H1 (cell line): ENCODE results near the gene ACMSD.

Source experiments
- ASH2L ChIP-seq: fragments of 200-600, 300-600 bp; sonication (generic); IDR thresholded peaks from one replicate; pipeline ENCODE4 v1.7.1; 2017; ENCODE audit warnings: low read length
- CHD2 ChIP-seq: IDR thresholded peaks from 2 replicates; pipeline ENCODE4 v1.6.1; 2012; ENCODE audit warnings: low read length, improper control_type of control experiment
- CTCF ChIP-seq, 3 experiments: IDR thresholded peaks; 1 replicate in 2 of 3; 2 replicates in 1 of 3; pipeline versions ENCODE4 v1.5.1 to v1.6.1; 2011; ENCODE audit warnings: low read length in 3 of 3, mild to moderate bottlenecking in 3 of 3, inconsistent platforms in 2 of 3, low read depth in 1 of 3, moderate library complexity in 1 of 3; ENCODE audit not compliant: insufficient read depth in 1 of 3; ENCODE audit errors: control extremely low read depth in 1 of 3
- EP300 ChIP-seq, 2 experiments: IDR thresholded peaks; 1 replicate in 1 of 2; 2 replicates in 1 of 2; pipeline ENCODE4 v1.6.1; 2011 to 2012; ENCODE audit warnings: low read depth in 2 of 2, low read length in 2 of 2, mild to moderate bottlenecking in 2 of 2, borderline replicate concordance in 1 of 2, inconsistent platforms in 1 of 2, moderate library complexity in 1 of 2
- EZH2 ChIP-seq: fragments of 200-600 bp; sonication (generic); IDR thresholded peaks from 2 replicates; pipeline ENCODE4 v1.7.1; 2012; ENCODE audit warnings: low read depth, mild to moderate bottlenecking, moderate library complexity, low read length, inconsistent platforms; ENCODE audit not compliant: severe bottlenecking
- GABPA ChIP-seq: IDR thresholded peaks from 2 replicates; pipeline ENCODE4 v1.6.1; 2011; ENCODE audit warnings: mild to moderate bottlenecking, low read length, moderate library complexity, borderline replicate concordance; ENCODE audit not compliant: insufficient read depth
- JUN ChIP-seq: IDR thresholded peaks from 2 replicates; pipeline ENCODE4 v1.6.1; 2011; ENCODE audit warnings: low read depth, mild to moderate bottlenecking, improper control_type of control experiment, low read length
- KDM1A ChIP-seq: fragments of 200-600, 300-600 bp; sonication (generic); IDR thresholded peaks from 2 replicates; pipeline ENCODE4 v1.7.1; 2016; ENCODE audit warnings: mild to moderate bottlenecking, low read length, borderline replicate concordance
- MAFK ChIP-seq: IDR thresholded peaks from 2 replicates; pipeline ENCODE4 v1.6.1; 2012; ENCODE audit warnings: low read depth, mild to moderate bottlenecking, improper control_type of control experiment, low read length
- POLR2A ChIP-seq, 2 experiments: IDR thresholded peaks; 1 replicate in 1 of 2; 2 replicates in 1 of 2; pipeline ENCODE4 v1.6.1; 2011; ENCODE audit warnings: low read depth in 2 of 2, low read length in 2 of 2, mild to moderate bottlenecking in 2 of 2; ENCODE audit errors: control extremely low read depth in 1 of 2
- TF ChIP-seq, protein P1 (sequence below): IDR thresholded peaks from 2 replicates; pipeline ENCODE4 v1.6.1; 2011; ENCODE audit warnings: low read depth, mild to moderate bottlenecking, low read length; ENCODE audit not compliant: insufficient read depth

DNA sequence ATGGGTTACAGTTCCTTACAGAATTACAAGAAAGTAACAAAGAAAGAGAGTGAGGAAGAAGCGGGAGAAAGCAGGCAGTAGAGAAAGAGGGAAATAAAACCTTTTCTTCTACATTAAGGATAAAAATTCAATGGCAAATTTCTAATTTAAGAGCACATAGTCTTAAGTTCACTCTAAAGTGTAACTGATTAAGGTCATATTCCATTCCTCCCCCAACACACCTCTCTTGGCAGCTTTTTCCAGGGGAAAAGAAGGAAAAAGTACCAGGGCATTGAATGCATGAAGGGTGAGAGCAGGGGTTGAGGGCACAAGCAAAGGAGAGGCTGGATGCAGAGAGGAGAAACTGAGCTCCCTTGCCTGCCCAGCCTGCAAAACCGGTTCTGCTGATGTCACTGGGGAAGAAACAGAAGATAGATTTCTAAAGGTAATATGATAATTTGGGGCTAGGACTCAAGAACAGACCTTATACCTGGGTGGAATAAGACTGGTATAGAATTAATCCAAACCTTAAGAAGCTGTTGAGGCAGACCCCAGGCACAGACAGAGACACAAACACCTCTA, 4.6 kb downstream of the ACMSD start:
- TF ChIP-seq CTCF (IDR thresholded peaks at IDR 0.05; ENCODE audit: control extremely low read depth in 1 of 3, insufficient read depth in 1 of 3, low read depth in 1 of 3, low read length in 3 of 3) (no peak), JUN (no peak), KDM1A (no peak), EZH2 (no peak), POLR2A (IDR thresholded peaks at IDR 0.05; ENCODE audit: control extremely low read depth in 1 of 2, low read depth in 2 of 2, low read length in 2 of 2) (no peak), MAFK (no peak), CHD2 (no peak), EP300 (IDR thresholded peaks at IDR 0.05; ENCODE audit: borderline replicate concordance in 1 of 2, low read depth in 2 of 2, low read length in 2 of 2) (no peak), GABPA (no peak), ASH2L (no peak)
- TF ChIP-seq, protein P1, sequence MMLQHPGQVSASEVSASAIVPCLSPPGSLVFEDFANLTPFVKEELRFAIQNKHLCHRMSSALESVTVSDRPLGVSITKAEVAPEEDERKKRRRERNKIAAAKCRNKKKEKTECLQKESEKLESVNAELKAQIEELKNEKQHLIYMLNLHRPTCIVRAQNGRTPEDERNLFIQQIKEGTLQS, result no peak
